Measurements from ENCODE around the gene WDR73.

GRCh38 chr15:84699538-84700191 is 45.6 kb upstream of the WDR73 start:
- no peak for TF ChIP-seq EP300 (IDR thresholded peaks at IDR 0.05; ENCODE audit: borderline replicate concordance in 1 of 2, control insufficient read depth in 1 of 2, low read depth in 2 of 2, low read length in 2 of 2)
- no peak for TF ChIP-seq POLR2A (IDR thresholded peaks at IDR 0.05; ENCODE audit: low read depth, low read length)
- no peak for TF ChIP-seq ZNF207 (IDR thresholded peaks at IDR 0.05; ENCODE audit: borderline replicate concordance)
- TF ChIP-seq CTCF (IDR thresholded peaks at IDR 0.05 in 2 of 3, conservative IDR thresholded peaks at IDR 0.05 in 1 of 3; ENCODE audit: control insufficient read depth in 2 of 3, extremely low read depth in 1 of 3, insufficient read depth in 1 of 3, low read depth in 3 of 3, low read length in 3 of 3): no peak
- TF ChIP-seq STAT1 (conservative IDR thresholded peaks at IDR 0.05): no peak
- TF ChIP-seq TARDBP (IDR thresholded peaks at IDR 0.05; ENCODE audit: borderline replicate concordance): no peak
- no peak for TF ChIP-seq CREM (IDR thresholded peaks at IDR 0.05; ENCODE audit: low read depth)
- TF ChIP-seq CBX5 (IDR thresholded peaks at IDR 0.05; ENCODE audit: low read depth): no peak
- no peak for TF ChIP-seq JUND (IDR thresholded peaks at IDR 0.05; ENCODE audit: low read depth, low read length)
